Type B pancreatic cell (in vitro differentiated cells): ENCODE measurements around the gene TBC1D22A. TPM values are rescaled to one million over a fixed set of nuclear protein-coding genes. Genes with fewer than 3 reads are reported as not detected.

Experiments used
- DNase-seq: peaks from one replicate; pipeline ENCODE4 v3.0.0; 2021; ENCODE audit warnings: mixed read lengths; ENCODE audit not compliant: unreplicated experiment; ENCODE audit errors: extremely low spot score
- H3K27ac Mint-ChIP-seq: 2 replicates; pipeline ENCODE4 v1.8.0; 2021; ENCODE audit warnings: mild to moderate bottlenecking, mixed read lengths
- H3K27me3 Mint-ChIP-seq: 2 replicates; pipeline ENCODE4 v1.8.0; 2021; ENCODE audit warnings: mixed read lengths
- H3K36me3 Mint-ChIP-seq: 2 replicates; pipeline ENCODE4 v1.8.0; 2021; ENCODE audit warnings: mixed read lengths
- H3K4me1 Mint-ChIP-seq: one replicate; pipeline ENCODE4 v1.8.0; 2021; ENCODE audit warnings: mixed read lengths; ENCODE audit not compliant: unreplicated experiment
- H3K4me3 Mint-ChIP-seq: 2 replicates; pipeline ENCODE4 v1.8.0; 2021; ENCODE audit warnings: mild to moderate bottlenecking, mixed read lengths
- H3K9me3 Mint-ChIP-seq: 2 replicates; pipeline ENCODE4 v1.8.0; 2021; ENCODE audit warnings: mixed read lengths
- CTCF ChIP-seq: fragments of 200-600 bp; sonication (generic); conservative IDR thresholded peaks from 2 replicates; pipeline ENCODE4 v1.5.0; 2021; ENCODE audit warnings: antibody characterized with exemption, mild to moderate bottlenecking
- total RNA-seq: library from RNA; stranded (reverse); gene quantifications from 2 replicates; pipeline ENCODE4 v1.2.1, GENCODE V29; 2021; ENCODE audit warnings: low replicate concordance

Gene TBC1D22A
- total RNA-seq, 1 donor from 2014 or later = 16.2 TPM

GRCh38 chr22:47065756-47066615, 303.5 kb downstream of the TBC1D22A start:
- no peak for DNase-seq

GRCh38 chr22:47066616-47066905, 304.1 kb downstream of the TBC1D22A start:
- H3K9me3 Mint-ChIP-seq = no peaks in the 10 kb centered on the region

More at GRCh38 chr22:47065756-47066615, 303.5 kb downstream of the TBC1D22A start:
- TF ChIP-seq CTCF = no peak
- Mint-ChIP-seq H3K36me3 (peaks cover 4% of the 10 kb centered on the region), H3K9me3 (no peaks in the 10 kb centered on the region), H3K27ac (no peak overlapping the region), H3K4me1 (peaks cover 3% of the 10 kb centered on the region), H3K27me3 (no peaks in the 10 kb centered on the region), H3K4me3 (no peak overlapping the region)

GRCh38 chr22:47067321-47067890, 305.0 kb downstream of the TBC1D22A start:
- Mint-ChIP-seq H3K4me1 (peaks cover 13% of the 10 kb centered on the region), H3K27ac (no peak overlapping the region), H3K36me3 (no peaks in the 10 kb centered on the region), H3K4me3 (no peak overlapping the region), H3K9me3 (no peaks in the 10 kb centered on the region), H3K27me3 (no peaks in the 10 kb centered on the region)
- DNase-seq = no peak
- TF ChIP-seq CTCF = no peak

More at GRCh38 chr22:47066616-47066905, 304.1 kb downstream of the TBC1D22A start:
- H3K36me3 Mint-ChIP-seq = peaks cover under 1% of the 10 kb centered on the region
- H3K4me3 Mint-ChIP-seq = no peak overlapping the region
- DNase-seq = no peak
- peaks cover 9% of the 10 kb centered on the region for H3K4me1 Mint-ChIP-seq
- no peak overlapping the region for H3K27ac Mint-ChIP-seq
- TF ChIP-seq CTCF = no peak
- H3K27me3 Mint-ChIP-seq = no peaks in the 10 kb centered on the region

- no peak for TF ChIP-seq CTCF
- H3K4me1 Mint-ChIP-seq = peaks cover 13% of the 10 kb centered on the region
- no peaks in the 10 kb centered on the region for H3K27me3 Mint-ChIP-seq
- H3K9me3 Mint-ChIP-seq = no peaks in the 10 kb centered on the region
- H3K27ac Mint-ChIP-seq = no peak overlapping the region
- DNase-seq = no peak
- no peak overlapping the region for H3K4me3 Mint-ChIP-seq
- no peaks in the 10 kb centered on the region for H3K36me3 Mint-ChIP-seq
Observed at GRCh38 chr22:47067911-47068625, 305.6 kb downstream of the TBC1D22A start.

GRCh38 chr22:47068626-47068996, 306.2 kb downstream of the TBC1D22A start:
- Mint-ChIP-seq H3K27ac (no peak overlapping the region), H3K4me1 (peaks cover 13% of the 10 kb centered on the region), H3K9me3 (no peaks in the 10 kb centered on the region), H3K36me3 (no peaks in the 10 kb centered on the region), H3K4me3 (no peak overlapping the region), H3K27me3 (no peaks in the 10 kb centered on the region)
- TF ChIP-seq CTCF = no peak
- no peak for DNase-seq
